Activated naive CD8-positive, alpha-beta T cell treated with anti-CD3 and anti-CD28 coated beads, Interleukin-2, amount 50 U/mL, for 16 hours (primary cell): Measurements from ENCODE around the gene CLASP1.

Source experiments
- DNase-seq: peaks from one replicate; pipeline ENCODE4 v3.0.0-alpha.2; 2020; ENCODE audit warnings: low read depth, low spot score

CLASP1 gene

DNA sequence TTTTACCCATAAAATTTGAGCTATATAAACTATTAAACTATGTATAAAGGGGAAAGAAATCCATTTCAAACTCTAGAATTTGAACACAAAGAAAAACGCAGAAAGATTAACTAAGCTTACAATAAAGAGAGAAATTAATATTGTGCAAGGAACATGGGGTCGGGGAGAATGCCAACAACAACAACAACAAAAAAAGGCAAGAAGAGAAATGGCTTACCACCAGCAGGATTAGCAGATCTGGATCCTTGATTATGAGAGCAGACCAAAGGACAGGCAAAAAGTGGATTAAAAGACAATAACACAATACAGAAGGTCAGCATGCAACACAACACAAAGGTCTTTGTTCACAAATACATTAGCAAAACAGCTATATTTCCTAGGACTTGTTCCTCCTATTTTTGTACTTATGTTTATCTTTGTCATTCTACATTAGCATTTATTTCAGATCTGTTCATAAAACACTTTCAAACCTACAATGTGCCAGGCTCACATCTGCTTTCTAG is 222.0 kb downstream of the CLASP1 start:
- no peak for DNase-seq

- no peak for DNase-seq
Measured at GRCh38 chr2:121420486-121420885, 228.8 kb downstream of the CLASP1 start.

GRCh38 chr2:121419081-121419699 is 230.1 kb downstream of the CLASP1 start:
- DNase-seq, result no peak

DNA sequence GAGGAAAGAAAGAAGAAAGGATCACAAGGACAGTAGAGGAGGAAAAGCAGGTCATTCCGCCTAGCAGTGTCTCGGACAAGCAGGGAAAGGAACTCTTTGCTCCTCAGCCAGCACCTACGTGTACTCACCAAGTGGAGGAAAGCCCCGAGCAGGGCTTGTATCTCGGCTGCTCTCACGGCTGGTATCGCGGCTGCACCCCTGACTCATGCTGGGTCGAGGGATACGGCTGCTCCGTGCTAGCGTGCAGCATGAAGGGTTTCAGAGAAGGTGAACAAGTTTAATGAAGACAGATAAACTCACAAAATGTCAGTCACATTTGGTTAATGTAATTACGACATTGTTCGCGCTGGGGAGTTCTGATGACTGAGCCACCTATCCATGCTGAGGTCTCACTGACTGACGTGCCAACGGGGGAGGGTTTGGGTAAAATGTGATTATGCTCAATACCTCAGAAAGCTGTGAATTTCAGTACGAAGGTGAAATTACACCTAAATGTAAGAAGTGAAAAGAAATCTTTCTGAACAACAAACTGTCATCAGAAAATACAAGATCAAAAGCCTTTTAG is 230.7 kb downstream of the CLASP1 start:
- DNase-seq, result no peak

GRCh38 chr2:121417826-121418225 is 231.4 kb downstream of the CLASP1 start:
- no peak for DNase-seq

GRCh38 chr2:121415727-121416126 is 233.5 kb downstream of the CLASP1 start:
- DNase-seq, result no peak

DNA sequence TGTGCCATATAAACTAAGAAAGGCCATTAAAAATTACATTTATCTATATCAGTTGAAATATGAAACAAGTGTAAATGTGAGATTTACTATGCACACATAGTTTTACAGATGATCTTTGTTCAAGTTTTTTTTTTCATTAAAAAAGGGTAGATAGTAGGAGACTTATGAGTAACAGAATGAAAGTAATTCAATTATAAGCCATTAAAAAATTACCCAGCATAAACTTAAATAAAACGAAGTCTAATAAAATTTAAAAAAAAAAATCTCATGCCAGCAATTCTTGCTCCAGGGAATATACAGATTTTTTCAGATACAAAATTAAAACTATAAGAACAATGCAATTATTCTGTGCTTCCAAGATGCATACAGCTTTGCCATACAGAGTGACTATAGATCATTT is 236.9 kb downstream of the CLASP1 start:
- no peak for DNase-seq

- no peak for DNase-seq
Measured at GRCh38 chr2:121409966-121410365, 239.3 kb downstream of the CLASP1 start.

DNA sequence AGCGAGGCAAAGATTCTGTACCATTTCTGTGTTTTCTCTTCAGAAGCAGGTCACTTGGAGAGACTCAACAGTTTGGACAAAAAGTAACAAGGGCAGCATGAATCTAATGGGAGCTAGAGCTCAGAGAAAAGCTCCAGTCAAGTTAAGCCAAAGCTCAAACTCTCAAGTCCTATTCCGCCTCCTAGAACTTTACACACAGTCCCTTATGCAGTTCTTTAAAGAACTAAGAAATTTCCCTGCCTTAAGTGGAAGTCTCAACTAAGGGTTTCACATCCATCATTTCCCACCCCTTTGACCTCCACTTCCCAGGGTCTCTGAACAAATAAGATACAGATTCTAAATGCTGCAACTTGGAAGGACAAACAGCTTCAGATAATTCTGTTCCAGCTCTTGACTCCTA is 239.9 kb downstream of the CLASP1 start:
- no peak for DNase-seq

- no peak for DNase-seq
Measured at GRCh38 chr2:121408641-121409040, 240.6 kb downstream of the CLASP1 start.

DNA sequence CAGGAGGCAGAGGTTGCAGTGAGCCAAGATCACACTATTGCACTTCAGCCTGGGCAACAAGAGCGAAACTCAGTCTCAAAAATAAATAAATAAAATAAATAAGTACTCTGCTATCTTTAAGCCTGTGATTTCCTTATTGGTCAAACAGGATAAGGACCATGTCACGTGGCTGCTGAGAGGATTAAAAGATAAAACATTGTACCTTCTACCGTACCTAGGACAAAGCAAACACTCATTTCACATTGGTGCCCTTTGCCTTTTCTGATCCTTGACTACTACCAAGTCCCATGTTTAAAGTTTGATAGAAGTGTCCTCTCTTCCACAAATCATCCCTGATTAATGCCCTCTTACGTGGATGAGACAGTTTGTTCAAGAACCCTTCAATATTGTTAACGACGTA is 244.0 kb downstream of the CLASP1 start:
- DNase-seq, result no peak

DNA sequence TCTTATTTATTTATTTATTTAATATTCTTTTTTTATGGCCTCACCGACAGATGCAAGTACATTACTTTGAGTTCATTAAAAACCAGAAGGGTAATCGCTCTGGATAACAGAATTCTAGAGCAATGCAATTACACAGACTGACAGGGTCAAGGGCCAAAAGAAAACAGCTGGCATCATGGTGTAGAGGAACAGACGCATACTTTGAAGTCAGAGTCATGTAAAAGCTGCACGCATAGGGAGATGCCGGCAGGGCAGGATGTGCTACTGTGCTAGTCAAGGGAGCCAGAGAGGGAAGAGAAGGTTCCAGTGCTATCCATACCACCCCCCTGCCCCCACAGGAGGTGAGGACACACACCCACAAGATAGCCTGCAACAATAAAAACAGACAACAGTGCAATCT is 249.1 kb downstream of the CLASP1 start:
- DNase-seq, result no peak

- DNase-seq, result no peak
Measured at GRCh38 chr2:121398853-121399252, 250.4 kb downstream of the CLASP1 start.

DNA sequence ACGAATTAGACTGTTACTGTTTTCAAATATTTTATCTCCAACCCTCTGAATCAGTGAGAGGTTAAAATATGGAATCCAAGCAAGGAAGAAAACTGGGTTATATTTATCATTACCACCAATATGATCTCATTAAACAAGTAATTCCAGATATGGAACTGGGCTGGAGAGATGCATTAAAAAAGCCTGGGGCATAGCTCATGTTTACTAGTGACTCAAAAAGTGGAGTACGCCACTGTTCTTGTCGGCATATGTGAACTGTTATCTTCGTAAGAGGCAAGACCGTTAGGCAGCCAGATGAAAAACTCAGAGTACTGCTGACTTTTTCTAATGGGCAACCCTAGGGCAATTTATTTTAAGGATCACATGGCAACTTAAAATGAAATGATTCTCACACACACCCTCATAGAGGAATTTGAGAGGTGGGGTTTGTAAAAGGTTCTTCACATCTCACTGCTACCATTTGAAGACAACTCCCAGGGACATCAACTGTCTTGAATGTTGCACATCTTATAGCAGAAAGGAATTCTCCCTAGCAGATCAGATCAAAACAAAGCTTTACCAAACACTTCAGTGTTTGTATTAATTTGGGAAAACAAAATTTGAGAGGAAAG is 259.1 kb downstream of the CLASP1 start:
- DNase-seq, result no peak

GRCh38 chr2:121388371-121388770 is 260.9 kb downstream of the CLASP1 start:
- DNase-seq, result no peak

DNA sequence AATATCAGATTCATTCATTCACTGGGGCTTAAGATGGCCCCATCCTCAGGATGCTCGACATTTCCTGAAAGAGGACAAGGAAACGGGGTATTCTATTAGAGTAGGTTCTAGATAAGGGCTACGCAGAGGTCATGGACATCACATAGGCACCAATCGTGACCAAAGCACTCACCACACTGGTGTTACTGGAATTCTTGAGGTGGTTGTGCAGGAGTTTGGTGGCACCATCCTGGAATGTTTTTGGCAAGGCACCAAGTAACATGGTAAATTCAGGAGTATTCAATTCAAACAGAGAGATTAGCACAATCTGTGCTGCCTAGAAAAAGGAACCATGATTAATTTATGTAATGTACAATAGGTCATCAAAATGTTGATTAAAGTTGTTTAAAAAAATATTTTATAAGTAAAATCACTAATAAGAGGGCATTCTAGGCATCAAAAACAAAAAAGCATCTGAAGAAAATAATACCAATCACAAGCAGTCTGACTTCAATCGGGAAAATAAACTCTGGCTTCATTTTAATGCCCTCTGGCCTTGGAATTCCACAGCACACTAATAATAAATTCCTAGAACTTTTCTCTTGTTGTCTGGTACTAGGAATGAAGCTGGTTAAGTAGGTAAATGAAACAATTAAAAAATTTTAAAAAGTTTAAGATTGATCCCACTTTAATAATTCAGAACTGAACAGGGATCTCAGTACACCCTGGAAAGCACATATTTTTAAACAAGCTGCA is 261.5 kb downstream of the CLASP1 start:
- DNase-seq, result no peak

GRCh38 chr2:121386707-121387106 is 262.6 kb downstream of the CLASP1 start:
- no peak for DNase-seq

DNA sequence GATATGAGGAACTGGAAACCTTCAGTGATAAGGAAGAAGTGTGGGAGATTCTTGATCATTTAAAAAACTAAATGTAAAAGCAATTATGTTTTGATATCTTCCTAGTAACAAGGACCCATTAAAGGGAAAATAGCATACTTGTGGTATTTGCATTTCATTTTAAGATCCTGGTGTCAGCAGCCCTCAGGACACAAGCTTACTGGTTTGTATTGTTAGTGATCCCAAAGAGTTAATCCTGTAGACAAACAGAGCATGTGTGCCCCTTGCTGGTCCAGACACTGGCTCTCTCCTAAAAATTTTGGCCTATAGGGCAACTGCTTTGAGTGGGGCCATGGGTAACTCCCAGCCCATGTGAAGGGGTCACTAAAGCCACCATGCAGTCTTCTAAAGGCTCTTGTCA is 263.2 kb downstream of the CLASP1 start:
- no peak for DNase-seq

DNA sequence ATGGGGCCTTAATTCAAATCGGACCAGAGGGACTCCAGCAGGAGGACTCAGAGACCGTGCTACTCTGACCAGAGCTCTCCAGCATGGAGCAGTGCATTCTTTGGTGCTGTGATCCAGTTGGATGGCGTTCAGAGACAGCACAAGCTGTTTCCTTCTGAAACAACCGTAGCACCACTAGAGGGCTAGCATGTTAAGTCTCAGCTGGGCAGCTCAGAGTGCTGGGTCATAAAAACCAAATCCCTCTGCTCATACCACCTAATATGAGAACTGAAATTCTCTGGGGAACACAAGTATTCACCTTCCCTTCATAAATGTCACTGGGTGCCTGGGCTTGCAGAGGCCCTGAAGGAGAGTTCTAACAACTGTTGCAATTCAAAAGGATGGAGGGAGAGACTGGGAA is 266.5 kb downstream of the CLASP1 start:
- DNase-seq, result no peak

GRCh38 chr2:121377646-121378045 is 271.6 kb downstream of the CLASP1 start:
- DNase-seq, result no peak

GRCh38 chr2:121376535-121377250 is 272.6 kb downstream of the CLASP1 start:
- no peak for DNase-seq

GRCh38 chr2:121375621-121376159 is 273.6 kb downstream of the CLASP1 start:
- no peak for DNase-seq
